Panc1 (cell line): ENCODE data around the gene MAGI2.

Experiments
- POLR2AphosphoS5 ChIP-seq: IDR thresholded peaks from 2 replicates; pipeline ENCODE4 v1.6.1; 2012; ENCODE audit warnings: mild to moderate bottlenecking, low read depth, low read length, moderate library complexity
- SIN3A ChIP-seq: IDR thresholded peaks from 2 replicates; pipeline ENCODE4 v1.6.1; 2012; ENCODE audit warnings: low read depth, mild to moderate bottlenecking, low read length, moderate library complexity, borderline replicate concordance; ENCODE audit not compliant: insufficient read depth
- TCF7L2 ChIP-seq: IDR thresholded peaks from 2 replicates; pipeline ENCODE4 v1.6.1; 2011; ENCODE audit warnings: mild to moderate bottlenecking, low read depth, low read length, inconsistent platforms
- TF ChIP-seq, protein P1 (sequence below): fragments of 450-650 bp; IDR thresholded peaks from 2 replicates; pipeline ENCODE4 v1.5.1; 2017; ENCODE audit warnings: mild to moderate bottlenecking
- TF ChIP-seq, protein P2 (sequence below), 2 experiments: IDR thresholded peaks; 2 replicates each; pipeline ENCODE4 v1.6.1; 2011 to 2012; ENCODE audit warnings: low read depth in 2 of 2, control low read depth in 1 of 2, low read length in 1 of 2, mild to moderate bottlenecking in 1 of 2, moderate library complexity in 1 of 2; ENCODE audit not compliant: insufficient read depth in 1 of 2

DNA sequence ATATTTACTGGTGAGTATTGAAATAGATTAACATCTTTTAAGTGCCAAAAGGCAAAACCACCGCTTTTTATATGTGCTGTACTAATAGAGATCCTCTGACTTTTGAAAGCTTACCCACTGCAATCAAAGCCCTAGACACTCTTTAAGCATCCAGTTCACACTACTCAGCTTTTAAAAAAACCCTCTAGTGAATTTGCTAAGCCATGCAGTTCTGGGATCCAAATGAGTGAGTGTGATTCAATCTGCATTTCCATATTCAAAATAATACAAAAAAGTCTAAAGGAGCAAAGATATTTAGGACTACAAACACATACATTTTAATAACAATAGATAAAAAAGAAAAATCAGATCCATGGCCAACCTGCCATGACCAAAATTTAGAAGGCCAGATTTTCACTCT, 288.2 kb downstream of the MAGI2 start:
- TF ChIP-seq, protein P1, sequence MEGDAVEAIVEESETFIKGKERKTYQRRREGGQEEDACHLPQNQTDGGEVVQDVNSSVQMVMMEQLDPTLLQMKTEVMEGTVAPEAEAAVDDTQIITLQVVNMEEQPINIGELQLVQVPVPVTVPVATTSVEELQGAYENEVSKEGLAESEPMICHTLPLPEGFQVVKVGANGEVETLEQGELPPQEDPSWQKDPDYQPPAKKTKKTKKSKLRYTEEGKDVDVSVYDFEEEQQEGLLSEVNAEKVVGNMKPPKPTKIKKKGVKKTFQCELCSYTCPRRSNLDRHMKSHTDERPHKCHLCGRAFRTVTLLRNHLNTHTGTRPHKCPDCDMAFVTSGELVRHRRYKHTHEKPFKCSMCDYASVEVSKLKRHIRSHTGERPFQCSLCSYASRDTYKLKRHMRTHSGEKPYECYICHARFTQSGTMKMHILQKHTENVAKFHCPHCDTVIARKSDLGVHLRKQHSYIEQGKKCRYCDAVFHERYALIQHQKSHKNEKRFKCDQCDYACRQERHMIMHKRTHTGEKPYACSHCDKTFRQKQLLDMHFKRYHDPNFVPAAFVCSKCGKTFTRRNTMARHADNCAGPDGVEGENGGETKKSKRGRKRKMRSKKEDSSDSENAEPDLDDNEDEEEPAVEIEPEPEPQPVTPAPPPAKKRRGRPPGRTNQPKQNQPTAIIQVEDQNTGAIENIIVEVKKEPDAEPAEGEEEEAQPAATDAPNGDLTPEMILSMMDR, result no peak
- TF ChIP-seq POLR2AphosphoS5, result no peak
- TF ChIP-seq, protein P2, sequence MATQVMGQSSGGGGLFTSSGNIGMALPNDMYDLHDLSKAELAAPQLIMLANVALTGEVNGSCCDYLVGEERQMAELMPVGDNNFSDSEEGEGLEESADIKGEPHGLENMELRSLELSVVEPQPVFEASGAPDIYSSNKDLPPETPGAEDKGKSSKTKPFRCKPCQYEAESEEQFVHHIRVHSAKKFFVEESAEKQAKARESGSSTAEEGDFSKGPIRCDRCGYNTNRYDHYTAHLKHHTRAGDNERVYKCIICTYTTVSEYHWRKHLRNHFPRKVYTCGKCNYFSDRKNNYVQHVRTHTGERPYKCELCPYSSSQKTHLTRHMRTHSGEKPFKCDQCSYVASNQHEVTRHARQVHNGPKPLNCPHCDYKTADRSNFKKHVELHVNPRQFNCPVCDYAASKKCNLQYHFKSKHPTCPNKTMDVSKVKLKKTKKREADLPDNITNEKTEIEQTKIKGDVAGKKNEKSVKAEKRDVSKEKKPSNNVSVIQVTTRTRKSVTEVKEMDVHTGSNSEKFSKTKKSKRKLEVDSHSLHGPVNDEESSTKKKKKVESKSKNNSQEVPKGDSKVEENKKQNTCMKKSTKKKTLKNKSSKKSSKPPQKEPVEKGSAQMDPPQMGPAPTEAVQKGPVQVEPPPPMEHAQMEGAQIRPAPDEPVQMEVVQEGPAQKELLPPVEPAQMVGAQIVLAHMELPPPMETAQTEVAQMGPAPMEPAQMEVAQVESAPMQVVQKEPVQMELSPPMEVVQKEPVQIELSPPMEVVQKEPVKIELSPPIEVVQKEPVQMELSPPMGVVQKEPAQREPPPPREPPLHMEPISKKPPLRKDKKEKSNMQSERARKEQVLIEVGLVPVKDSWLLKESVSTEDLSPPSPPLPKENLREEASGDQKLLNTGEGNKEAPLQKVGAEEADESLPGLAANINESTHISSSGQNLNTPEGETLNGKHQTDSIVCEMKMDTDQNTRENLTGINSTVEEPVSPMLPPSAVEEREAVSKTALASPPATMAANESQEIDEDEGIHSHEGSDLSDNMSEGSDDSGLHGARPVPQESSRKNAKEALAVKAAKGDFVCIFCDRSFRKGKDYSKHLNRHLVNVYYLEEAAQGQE (IDR thresholded peaks at IDR 0.05; ENCODE audit: insufficient read depth in 1 of 2, low read depth in 2 of 2, low read length in 1 of 2), result no peak
- TF ChIP-seq SIN3A, result no peak
- TF ChIP-seq TCF7L2, result no peak
